MM.1S (cell line): ENCODE results near the gene ABRAXAS1.

Experiments used
- DNase-seq: peaks from one replicate; pipeline ENCODE4 v3.0.0-alpha.2; 2015
- H2AFZ ChIP-seq: fragments of 300-600 bp; sonication (generic); 2 replicates; pipeline ENCODE4 v1.6.0; 2016; ENCODE audit warnings: antibody characterized with exemption, low read length
- H3F3A ChIP-seq: fragments of 300-600 bp; sonication (generic); 2 replicates; pipeline ENCODE4 v1.6.1; 2016; ENCODE audit warnings: mild to moderate bottlenecking, antibody characterized with exemption, low read length, moderate library complexity, mixed read lengths; ENCODE audit not compliant: insufficient read depth
- H3K27ac ChIP-seq: fragments of 300-600 bp; sonication (generic); 2 replicates; pipeline ENCODE4 v1.5.1; 2016; ENCODE audit warnings: mild to moderate bottlenecking, low read length
- H3K27me3 ChIP-seq: fragments of 300-600 bp; sonication (generic); replicated peaks from 2 replicates; pipeline ENCODE4 v1.6.0; 2016; ENCODE audit warnings: low read length; ENCODE audit not compliant: insufficient read depth
- H3K36me3 ChIP-seq: fragments of 300-600 bp; sonication (generic); replicated peaks from 2 replicates; pipeline ENCODE4 v1.6.1; 2016; ENCODE audit warnings: mild to moderate bottlenecking, low read length, mixed read lengths; ENCODE audit not compliant: insufficient read depth
- H3K4me1 ChIP-seq: fragments of 300-600 bp; sonication (generic); 2 replicates; pipeline ENCODE4 v1.6.1; 2016; ENCODE audit warnings: low read length, mixed read lengths
- H3K4me2 ChIP-seq: fragments of 300-600 bp; sonication (generic); 2 replicates; pipeline ENCODE4 v1.6.0; 2016; ENCODE audit warnings: low read depth, low read length
- H3K4me3 ChIP-seq: fragments of 300-600 bp; sonication (generic); 2 replicates; pipeline ENCODE4 v1.5.1; 2016; ENCODE audit warnings: low read length, mixed read lengths
- H3K79me2 ChIP-seq: fragments of 300-600 bp; sonication (generic); 2 replicates; pipeline ENCODE4 v1.6.1; 2016; ENCODE audit warnings: mixed run types, low read length, mixed read lengths
- H3K9ac ChIP-seq: fragments of 300-600 bp; sonication (generic); 2 replicates; pipeline ENCODE4 v1.6.1; 2016; ENCODE audit warnings: low read length, mixed read lengths
- H3K9me2 ChIP-seq: fragments of 300-600 bp; sonication (generic); replicated peaks from 2 replicates; pipeline ENCODE4 v1.6.1; 2016; ENCODE audit warnings: mild to moderate bottlenecking, low read length, mixed read lengths; ENCODE audit not compliant: insufficient read depth
- H3K9me3 ChIP-seq: fragments of 300-600 bp; sonication (generic); replicated peaks from 2 replicates; pipeline ENCODE4 v1.6.1; 2016; ENCODE audit warnings: mild to moderate bottlenecking, low read length, mixed read lengths; ENCODE audit not compliant: insufficient read depth
- H4K20me1 ChIP-seq: fragments of 300-600 bp; sonication (generic); 2 replicates; pipeline ENCODE4 v1.6.1; 2016; ENCODE audit warnings: mild to moderate bottlenecking, low read length, moderate library complexity, mixed read lengths; ENCODE audit not compliant: insufficient read depth
- EZH2 ChIP-seq: fragments of 300-600 bp; sonication (generic); optimal IDR thresholded peaks from 2 replicates; pipeline ENCODE3; 2017; ENCODE audit warnings: low read depth, mild to moderate bottlenecking, antibody characterized with exemption, low read length, mixed read lengths
- EZH2phosphoT487 ChIP-seq: fragments of 300-600 bp; sonication (generic); IDR thresholded peaks from 2 replicates; pipeline ENCODE4 v1.6.1; 2018; ENCODE audit warnings: antibody characterized with exemption, low read length
- TF ChIP-seq, protein P1 (sequence below): fragments of 300-600 bp; sonication (generic); IDR thresholded peaks from 2 replicates; pipeline ENCODE4 v1.5.1; 2016; ENCODE audit warnings: antibody characterized with exemption, low read length, mixed read lengths

The ABRAXAS1 gene

DNA sequence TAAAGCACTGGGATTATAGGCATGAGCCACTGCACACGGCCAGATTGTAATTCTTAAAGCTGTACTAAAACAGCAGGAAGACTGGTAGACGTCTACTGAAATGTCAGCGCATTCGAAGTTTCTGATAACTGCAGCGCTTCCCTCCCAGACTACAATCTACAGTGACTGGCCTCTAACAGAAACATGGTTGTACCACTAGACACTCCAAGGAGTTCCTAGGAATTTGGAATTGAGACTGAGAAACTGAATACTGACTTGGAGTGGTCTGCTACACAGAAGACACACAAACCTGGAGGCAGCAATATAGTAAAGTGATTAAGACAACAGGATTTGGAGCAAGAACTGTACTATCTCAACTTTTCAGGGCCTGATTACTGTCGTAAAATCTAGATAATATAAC lies 30.2 kb downstream of the ABRAXAS1 start:
- H3K27me3 ChIP-seq, result no peaks in the 10 kb centered on the region
- no peaks in the 10 kb centered on the region for H4K20me1 ChIP-seq
- peaks cover 4% of the 10 kb centered on the region for H3K36me3 ChIP-seq
- H2AFZ ChIP-seq, result peak overlapping the region; percentile 97
- H3K9me3 ChIP-seq, result no peaks in the 10 kb centered on the region
- no peak overlapping the region; the same call in 1 of the 2 replicates for H3K27ac ChIP-seq
- H3K4me3 ChIP-seq, result peak overlapping the region; percentile 99
- H3K4me2 ChIP-seq, result peak overlapping the region; percentile 87
- peak overlapping the region; percentile 90 for H3K9ac ChIP-seq
- H3F3A ChIP-seq, result no peaks in the 10 kb centered on the region
- H3K9me2 ChIP-seq, result no peaks in the 10 kb centered on the region
- DNase-seq, result no peak
- H3K79me2 ChIP-seq, result peaks cover 50% of the 10 kb centered on the region
- TF ChIP-seq, protein P1, sequence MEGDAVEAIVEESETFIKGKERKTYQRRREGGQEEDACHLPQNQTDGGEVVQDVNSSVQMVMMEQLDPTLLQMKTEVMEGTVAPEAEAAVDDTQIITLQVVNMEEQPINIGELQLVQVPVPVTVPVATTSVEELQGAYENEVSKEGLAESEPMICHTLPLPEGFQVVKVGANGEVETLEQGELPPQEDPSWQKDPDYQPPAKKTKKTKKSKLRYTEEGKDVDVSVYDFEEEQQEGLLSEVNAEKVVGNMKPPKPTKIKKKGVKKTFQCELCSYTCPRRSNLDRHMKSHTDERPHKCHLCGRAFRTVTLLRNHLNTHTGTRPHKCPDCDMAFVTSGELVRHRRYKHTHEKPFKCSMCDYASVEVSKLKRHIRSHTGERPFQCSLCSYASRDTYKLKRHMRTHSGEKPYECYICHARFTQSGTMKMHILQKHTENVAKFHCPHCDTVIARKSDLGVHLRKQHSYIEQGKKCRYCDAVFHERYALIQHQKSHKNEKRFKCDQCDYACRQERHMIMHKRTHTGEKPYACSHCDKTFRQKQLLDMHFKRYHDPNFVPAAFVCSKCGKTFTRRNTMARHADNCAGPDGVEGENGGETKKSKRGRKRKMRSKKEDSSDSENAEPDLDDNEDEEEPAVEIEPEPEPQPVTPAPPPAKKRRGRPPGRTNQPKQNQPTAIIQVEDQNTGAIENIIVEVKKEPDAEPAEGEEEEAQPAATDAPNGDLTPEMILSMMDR, result no peak
- no peak for TF ChIP-seq EZH2
- TF ChIP-seq EZH2phosphoT487, result no peak
- peaks cover 10% of the 10 kb centered on the region for H3K4me1 ChIP-seq

DNA sequence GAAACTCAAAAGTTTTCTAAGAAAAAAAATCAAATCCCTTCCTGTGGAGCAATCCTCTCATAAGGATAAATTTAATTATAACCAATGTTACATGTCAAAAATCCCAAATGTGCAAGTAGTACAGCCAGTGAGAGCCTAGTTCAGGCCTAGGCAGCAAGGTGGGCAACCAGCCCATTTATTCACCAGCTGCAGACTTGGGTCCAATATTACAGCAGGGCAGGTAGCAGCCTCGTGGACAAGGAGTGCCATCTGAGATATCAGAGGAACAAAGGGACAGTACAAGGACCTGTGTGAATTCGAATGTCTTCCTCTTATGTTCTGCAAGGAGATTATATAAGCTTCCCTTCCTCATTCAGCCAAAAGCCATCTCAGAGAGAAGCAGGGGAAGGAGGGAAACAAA lies 35.9 kb downstream of the ABRAXAS1 start:
- Histone ChIP-seq H3K27ac (no peak overlapping the region), H3K36me3 (no peaks in the 10 kb centered on the region; the same call in 1 of the 2 replicates), H2AFZ (no peak overlapping the region), H3K9ac (no peak overlapping the region), H3K79me2 (peaks cover 6% of the 10 kb centered on the region), H3K4me2 (no peak overlapping the region), H3F3A (no peaks in the 10 kb centered on the region), H3K4me1 (no peaks in the 10 kb centered on the region), H3K4me3 (no peak overlapping the region), H3K9me3 (no peaks in the 10 kb centered on the region), H3K27me3 (no peaks in the 10 kb centered on the region), H4K20me1 (no peaks in the 10 kb centered on the region), H3K9me2 (no peaks in the 10 kb centered on the region)
- TF ChIP-seq, protein P1, result no peak
- TF ChIP-seq EZH2 (no peak), EZH2phosphoT487 (no peak)
- no peak for DNase-seq

DNA sequence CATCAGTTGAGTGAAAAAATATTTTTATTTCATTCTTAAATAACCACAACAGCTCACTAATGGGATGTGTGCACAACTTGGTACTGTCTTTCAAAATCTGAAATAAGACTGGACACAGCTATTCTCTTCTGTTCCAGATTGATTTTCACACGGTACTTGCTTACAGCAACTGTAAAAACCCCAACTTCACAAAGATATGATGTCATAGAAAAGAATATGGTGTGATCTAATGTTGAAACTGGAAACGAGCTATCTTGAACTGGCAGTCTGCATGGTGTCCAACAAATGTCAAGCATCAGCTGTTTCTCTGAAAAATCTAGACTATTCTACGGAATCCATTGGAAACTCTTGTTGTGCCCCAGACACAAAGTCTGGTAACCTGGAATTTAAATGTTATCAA lies 44.0 kb downstream of the ABRAXAS1 start:
- Histone ChIP-seq H2AFZ (no peak overlapping the region), H3K27me3 (no peaks in the 10 kb centered on the region), H3K4me2 (no peak overlapping the region), H3K9me3 (no peaks in the 10 kb centered on the region), H3K9me2 (no peaks in the 10 kb centered on the region), H4K20me1 (no peaks in the 10 kb centered on the region), H3K4me3 (no peak overlapping the region), H3K9ac (no peak overlapping the region), H3K36me3 (peaks cover 3% of the 10 kb centered on the region; the same call in 1 of the 2 replicates), H3F3A (no peaks in the 10 kb centered on the region), H3K79me2 (no peaks in the 10 kb centered on the region), H3K27ac (no peak overlapping the region), H3K4me1 (no peaks in the 10 kb centered on the region)
- no peak for TF ChIP-seq EZH2
- TF ChIP-seq, protein P1, result no peak
- no peak for TF ChIP-seq EZH2phosphoT487
- no peak for DNase-seq
